Adrenal gland (tissue), 5 donors: ENCODE data around the gene SAA1.

Source experiments
- POLR2A ChIP-seq, 2 donors: fragments of 450-650 bp; IDR thresholded peaks; one replicate each; pipeline ENCODE4 v1.6.1; 2017; ENCODE audit warnings: antibody characterized with exemption in 2 of 2, mild to moderate bottlenecking in 2 of 2, moderate library complexity in 1 of 2
- TF ChIP-seq, protein P1 (sequence below), 6 experiments: fragments of 450-650 bp in 4 of 6; fragments of 200-600 bp in 2 of 6; sonication (generic) in 1 of 6; IDR thresholded peaks; 1 replicate in 5 of 6; 2 replicates in 1 of 6; pipeline versions ENCODE4 v1.5.1 to v1.8.0; 2016 to 2021; ENCODE audit warnings: antibody characterized with exemption in 6 of 6, mild to moderate bottlenecking in 2 of 6, moderate library complexity in 1 of 6
- donor health status: DM: no; HTN: no; CAD: no.

DNA sequence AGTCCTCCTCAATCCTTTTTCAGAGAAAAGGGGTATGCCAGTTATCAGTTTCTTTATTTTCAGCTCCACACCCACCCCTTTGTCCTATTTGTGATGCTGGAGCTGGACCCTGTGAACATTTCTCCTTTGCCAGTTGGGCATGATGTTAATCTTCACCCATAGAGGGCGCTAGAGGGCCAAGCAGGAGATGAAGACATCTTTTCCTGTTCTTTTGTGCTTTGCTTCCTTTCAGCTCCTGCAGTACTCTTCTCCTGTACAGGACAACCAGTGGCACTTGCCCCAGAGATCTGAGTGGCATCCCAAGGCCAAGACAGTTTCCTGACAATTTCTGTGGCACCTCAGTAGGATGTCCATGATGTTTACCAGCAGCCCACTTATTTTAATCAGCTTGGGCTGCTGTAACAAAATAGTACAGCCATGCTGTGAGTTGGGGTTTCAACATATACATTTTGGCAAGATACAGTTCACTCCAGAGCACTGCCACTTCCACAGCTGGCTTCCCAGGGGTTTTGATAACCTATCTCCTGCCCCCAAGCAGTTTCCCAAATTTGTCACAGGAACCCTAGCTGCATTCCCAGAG lies 22.2 kb upstream of the SAA1 start:
- TF ChIP-seq, protein P1, sequence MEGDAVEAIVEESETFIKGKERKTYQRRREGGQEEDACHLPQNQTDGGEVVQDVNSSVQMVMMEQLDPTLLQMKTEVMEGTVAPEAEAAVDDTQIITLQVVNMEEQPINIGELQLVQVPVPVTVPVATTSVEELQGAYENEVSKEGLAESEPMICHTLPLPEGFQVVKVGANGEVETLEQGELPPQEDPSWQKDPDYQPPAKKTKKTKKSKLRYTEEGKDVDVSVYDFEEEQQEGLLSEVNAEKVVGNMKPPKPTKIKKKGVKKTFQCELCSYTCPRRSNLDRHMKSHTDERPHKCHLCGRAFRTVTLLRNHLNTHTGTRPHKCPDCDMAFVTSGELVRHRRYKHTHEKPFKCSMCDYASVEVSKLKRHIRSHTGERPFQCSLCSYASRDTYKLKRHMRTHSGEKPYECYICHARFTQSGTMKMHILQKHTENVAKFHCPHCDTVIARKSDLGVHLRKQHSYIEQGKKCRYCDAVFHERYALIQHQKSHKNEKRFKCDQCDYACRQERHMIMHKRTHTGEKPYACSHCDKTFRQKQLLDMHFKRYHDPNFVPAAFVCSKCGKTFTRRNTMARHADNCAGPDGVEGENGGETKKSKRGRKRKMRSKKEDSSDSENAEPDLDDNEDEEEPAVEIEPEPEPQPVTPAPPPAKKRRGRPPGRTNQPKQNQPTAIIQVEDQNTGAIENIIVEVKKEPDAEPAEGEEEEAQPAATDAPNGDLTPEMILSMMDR (IDR thresholded peaks at IDR 0.05) = peak; percentile 52 to 80 (median 72)
- no peak for TF ChIP-seq POLR2A (IDR thresholded peaks at IDR 0.05)
